HUES64 (cell line): ENCODE data around the gene STK39.

Experiments
- H3K27ac ChIP-seq: 2 replicates; pipeline ENCODE4 v1.7.0; 2013; ENCODE audit warnings: low read depth, low read length, inconsistent platforms
- H3K27me3 ChIP-seq: 2 replicates; pipeline ENCODE4 v1.6.1; 2013; ENCODE audit warnings: mild to moderate bottlenecking, low read length; ENCODE audit not compliant: insufficient read depth
- H3K36me3 ChIP-seq: 2 replicates; pipeline ENCODE4 v1.6.1; 2013; ENCODE audit warnings: mild to moderate bottlenecking, low read length; ENCODE audit not compliant: insufficient read depth
- H3K4me1 ChIP-seq: 2 replicates; pipeline ENCODE4 v1.6.1; 2013; ENCODE audit warnings: mild to moderate bottlenecking, low read length, moderate library complexity; ENCODE audit not compliant: insufficient read depth
- H3K4me3 ChIP-seq: 2 replicates; pipeline ENCODE4 v1.5.1; 2013; ENCODE audit warnings: mild to moderate bottlenecking, low read length, moderate library complexity
- H3K9ac ChIP-seq: 2 replicates; pipeline ENCODE4 v1.6.1; 2013; ENCODE audit warnings: mild to moderate bottlenecking, low read depth, low read length
- H3K9me3 ChIP-seq: 2 replicates; pipeline ENCODE4 v1.6.1; 2013; ENCODE audit warnings: low read depth, low read length; ENCODE audit not compliant: insufficient read depth
- WGBS: fragments of 150-250, 120-280 bp; methylation state at CpG from one replicate; pipeline ENCODE4 v1.1.7; 2013; ENCODE audit warnings: missing lambda C conversion rate; 5-methylcytosine and 5-hydroxymethylcytosine counted together

The STK39 gene

GRCh38 chr2:168034616-168035015 is 212.8 kb downstream of the STK39 start:
- no peaks in the 10 kb centered on the region for H3K36me3 ChIP-seq
- H3K27me3 ChIP-seq = no peaks in the 10 kb centered on the region
- H3K4me3 ChIP-seq = no peak overlapping the region
- no peaks in the 10 kb centered on the region for H3K9me3 ChIP-seq
- H3K4me1 ChIP-seq = no peaks in the 10 kb centered on the region
- 97% methylated on average over 5 of the region's 5 CpGs for WGBS
- H3K9ac ChIP-seq = no peak overlapping the region
- no peak overlapping the region for H3K27ac ChIP-seq

DNA sequence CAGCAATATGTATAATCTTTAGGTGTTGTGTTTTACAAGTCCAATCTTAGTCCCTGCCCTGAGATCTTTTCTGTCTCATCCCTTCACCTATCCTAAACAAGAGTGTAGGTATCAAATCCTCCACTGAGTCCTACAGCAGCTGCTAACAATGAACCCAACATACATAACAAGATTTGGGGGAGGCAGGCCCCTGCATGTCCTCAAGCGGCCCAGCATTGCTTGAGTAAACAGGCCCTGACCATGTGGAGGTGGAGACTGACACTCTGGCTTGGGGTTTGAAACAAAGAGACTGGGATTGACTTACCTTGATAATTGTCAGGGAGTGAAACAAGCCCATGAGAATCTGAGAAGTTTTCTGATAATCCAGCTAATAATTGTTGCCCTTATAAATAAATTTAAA is 213.4 kb downstream of the STK39 start:
- Histone ChIP-seq H3K9me3 (no peaks in the 10 kb centered on the region), H3K9ac (no peak overlapping the region), H3K4me1 (no peaks in the 10 kb centered on the region), H3K27ac (no peak overlapping the region), H3K27me3 (no peaks in the 10 kb centered on the region), H3K4me3 (no peak overlapping the region), H3K36me3 (no peaks in the 10 kb centered on the region)
- 94% methylated on average over 1 of the region's 1 CpG for WGBS

GRCh38 chr2:168032091-168032490 is 215.3 kb downstream of the STK39 start:
- no peaks in the 10 kb centered on the region for H3K36me3 ChIP-seq
- no peak overlapping the region for H3K9ac ChIP-seq
- no peaks in the 10 kb centered on the region for H3K9me3 ChIP-seq
- no peak overlapping the region for H3K4me3 ChIP-seq
- WGBS = 96% methylated on average over 3 of the region's 3 CpGs
- no peak overlapping the region for H3K27ac ChIP-seq
- H3K4me1 ChIP-seq = no peaks in the 10 kb centered on the region
- H3K27me3 ChIP-seq = no peaks in the 10 kb centered on the region

- WGBS = 91% methylated on average over 5 of the region's 5 CpGs
- H3K27ac ChIP-seq = no peak overlapping the region
- H3K36me3 ChIP-seq = no peaks in the 10 kb centered on the region
Observed at GRCh38 chr2:168030862-168031624, 216.4 kb downstream of the STK39 start.

GRCh38 chr2:168029071-168029470 is 218.3 kb downstream of the STK39 start:
- H3K9ac ChIP-seq = no peak overlapping the region
- no peaks in the 10 kb centered on the region for H3K36me3 ChIP-seq
- H3K27me3 ChIP-seq = no peaks in the 10 kb centered on the region
- H3K9me3 ChIP-seq = no peaks in the 10 kb centered on the region
- WGBS = 86% methylated on average over 1 of the region's 1 CpG
- H3K27ac ChIP-seq = no peak overlapping the region
- H3K4me1 ChIP-seq = no peaks in the 10 kb centered on the region
- no peak overlapping the region for H3K4me3 ChIP-seq

More at GRCh38 chr2:168030862-168031624, 216.4 kb downstream of the STK39 start:
- Histone ChIP-seq H3K4me1 (no peaks in the 10 kb centered on the region), H3K9me3 (no peaks in the 10 kb centered on the region), H3K4me3 (no peak overlapping the region), H3K9ac (no peak overlapping the region), H3K27me3 (no peaks in the 10 kb centered on the region)

GRCh38 chr2:168028362-168028761 is 219.0 kb downstream of the STK39 start:
- Histone ChIP-seq H3K4me3 (no peak overlapping the region), H3K9ac (no peak overlapping the region), H3K4me1 (no peaks in the 10 kb centered on the region), H3K9me3 (no peaks in the 10 kb centered on the region), H3K27ac (no peak overlapping the region), H3K27me3 (no peaks in the 10 kb centered on the region), H3K36me3 (no peaks in the 10 kb centered on the region)

- Histone ChIP-seq H3K4me1 (no peaks in the 10 kb centered on the region), H3K4me3 (no peak overlapping the region), H3K27ac (no peak overlapping the region), H3K36me3 (no peaks in the 10 kb centered on the region), H3K9ac (no peak overlapping the region), H3K9me3 (no peaks in the 10 kb centered on the region), H3K27me3 (no peaks in the 10 kb centered on the region)
- WGBS = 88% methylated on average over 10 of the region's 11 CpGs
Observed at GRCh38 chr2:168025487-168026202, 221.8 kb downstream of the STK39 start.

GRCh38 chr2:168024459-168024858 is 222.9 kb downstream of the STK39 start:
- Histone ChIP-seq H3K4me3 (no peak overlapping the region), H3K4me1 (no peaks in the 10 kb centered on the region), H3K36me3 (no peaks in the 10 kb centered on the region), H3K27ac (no peak overlapping the region), H3K9me3 (no peaks in the 10 kb centered on the region), H3K9ac (no peak overlapping the region), H3K27me3 (no peaks in the 10 kb centered on the region)
- 98% methylated on average over 4 of the region's 4 CpGs for WGBS

- H3K4me3 ChIP-seq = no peak overlapping the region
- H3K9ac ChIP-seq = no peak overlapping the region
- no peaks in the 10 kb centered on the region for H3K4me1 ChIP-seq
- H3K27ac ChIP-seq = no peak overlapping the region
- no peaks in the 10 kb centered on the region for H3K27me3 ChIP-seq
- H3K36me3 ChIP-seq = no peaks in the 10 kb centered on the region
- H3K9me3 ChIP-seq = no peaks in the 10 kb centered on the region
Observed at GRCh38 chr2:168021800-168022587, 225.4 kb downstream of the STK39 start.

DNA sequence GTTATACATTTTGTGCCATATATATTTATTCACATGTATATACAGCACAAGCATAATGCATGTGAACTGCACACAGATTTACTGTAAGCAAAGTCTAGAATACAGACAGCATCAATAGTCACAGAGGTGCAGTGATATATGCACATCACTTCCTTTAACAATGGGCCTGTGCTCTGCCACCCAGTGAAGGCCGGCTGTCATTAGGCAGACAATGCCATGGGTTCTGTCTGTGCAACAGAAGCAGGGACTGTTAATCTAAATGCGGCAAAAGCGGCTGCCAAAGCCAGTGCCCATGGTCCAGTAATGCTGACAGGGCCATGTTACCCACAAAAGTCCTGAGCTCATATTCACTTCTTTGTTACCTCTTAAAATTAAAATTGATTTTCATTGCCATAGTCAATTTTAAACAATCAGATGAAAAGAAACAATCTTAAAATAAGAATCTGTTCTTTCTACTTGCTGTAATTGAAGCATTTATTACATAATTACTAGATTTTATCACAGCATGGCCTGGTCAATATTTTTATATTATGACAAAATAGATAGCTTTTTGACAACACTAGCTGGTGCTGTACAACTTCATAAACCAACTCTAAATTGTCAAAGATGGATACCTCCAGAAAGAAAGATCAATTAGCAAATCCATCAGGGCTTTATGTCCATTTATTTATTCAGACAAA is 232.0 kb downstream of the STK39 start:
- Histone ChIP-seq H3K36me3 (peaks cover 5% of the 10 kb centered on the region; the same call in 1 of the 2 replicates), H3K27ac (no peak overlapping the region), H3K4me3 (no peak overlapping the region), H3K9ac (no peak overlapping the region), H3K9me3 (no peaks in the 10 kb centered on the region), H3K4me1 (no peaks in the 10 kb centered on the region), H3K27me3 (no peaks in the 10 kb centered on the region)
- 93% methylated on average over 3 of the region's 3 CpGs for whole genome bisulfite sequencing

DNA sequence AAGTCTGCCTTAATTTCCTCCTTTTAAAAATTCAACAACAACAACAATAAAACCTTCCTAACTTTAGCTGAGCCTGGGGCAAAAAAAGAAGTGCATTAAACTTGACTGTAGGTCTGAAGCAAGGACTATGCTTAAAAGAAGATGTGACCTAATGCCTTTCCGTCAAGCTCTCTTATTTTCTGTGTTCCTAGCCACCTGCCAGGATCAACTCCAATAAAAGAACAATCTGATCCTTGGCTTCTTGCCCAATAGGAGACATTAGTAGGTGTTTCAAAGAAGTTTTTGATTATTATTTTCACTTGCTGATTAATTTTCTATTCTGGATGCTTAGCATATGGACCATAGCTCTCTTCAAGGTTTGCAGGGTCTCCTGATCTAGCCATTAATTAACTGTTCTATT is 237.5 kb downstream of the STK39 start:
- Histone ChIP-seq H3K9me3 (no peaks in the 10 kb centered on the region), H3K36me3 (no peaks in the 10 kb centered on the region), H3K9ac (no peak overlapping the region), H3K4me1 (no peaks in the 10 kb centered on the region), H3K4me3 (no peak overlapping the region), H3K27me3 (no peaks in the 10 kb centered on the region), H3K27ac (no peak overlapping the region)
- 88% methylated on average over 1 of the region's 1 CpG for WGBS
